ENCODE measurements around the gene RPS6KB2. TPM values are rescaled to one million over a fixed set of nuclear protein-coding genes. Genes with fewer than 3 reads are reported as not detected.

The RPS6KB2 gene
- total and polyA plus RNA-seq, 2 donors (not counting 1 experiment from before 2014, with no cell fraction given): 29.0 to 30.6 TPM

GRCh38 chr11:67451658-67451976, 23.3 kb downstream of the RPS6KB2 start:
- Histone ChIP-seq H3K4me3 (replicated peaks in 1 of 4; ENCODE audit: control extremely low read depth in 1 of 4, insufficient read depth in 1 of 4, low read depth in 3 of 4, low read length in 4 of 4) (no peak overlapping the region), H3K36me3 (ENCODE audit: control insufficient read depth, insufficient read depth, low read length) (no peaks in the 10 kb centered on the region), H3K9me3 (ENCODE audit: control insufficient read depth, insufficient read depth, low read depth, low read length) (no peaks in the 10 kb centered on the region), H3K4me1 (ENCODE audit: control insufficient read depth, extremely low read depth, insufficient read depth, low read length) (no peaks in the 10 kb centered on the region), H3K27ac (ENCODE audit: insufficient read depth, low read length) (no peak overlapping the region), H3K27me3 (ENCODE audit: control insufficient read depth, insufficient read depth, low read length) (peaks cover 3% of the 10 kb centered on the region), H3K79me2 (ENCODE audit: control insufficient read depth, insufficient read depth, low read length) (no peaks in the 10 kb centered on the region), H3K9ac (ENCODE audit: insufficient read depth, low read length) (no peak overlapping the region), H3K4me2 (ENCODE audit: extremely low read depth, insufficient read depth, low read length) (no peak overlapping the region), H4K20me1 (ENCODE audit: control insufficient read depth, extremely low read depth, insufficient read depth, low read length) (no peaks in the 10 kb centered on the region), H2AFZ (ENCODE audit: low read length) (no peak overlapping the region)
- no peak for DNase-seq (ENCODE audit: low read depth in 2 of 2)
- TF ChIP-seq CTCF (conservative IDR thresholded peaks at IDR 0.05 in 1 of 2, IDR thresholded peaks at IDR 0.05 in 1 of 2; ENCODE audit: low read depth in 1 of 2, low read length in 2 of 2) (no peak), EZH2 (IDR thresholded peaks at IDR 0.05; ENCODE audit: low read length, missing control alignments) (no peak)

GRCh38 chr11:67452141-67452952, 24.1 kb downstream of the RPS6KB2 start, which contains the start of gene GPR152:
GPR152 (minus strand) TSS chr11:67452729; CDS start chr11:67452724, 5 bp downstream.
- Histone ChIP-seq H3K27me3 (ENCODE audit: control insufficient read depth, insufficient read depth, low read length) (peaks cover 3% of the 10 kb centered on the region), H3K4me2 (ENCODE audit: extremely low read depth, insufficient read depth, low read length) (no peak within 1 kb of the TSS), H3K4me3 (replicated peaks in 1 of 4; ENCODE audit: control extremely low read depth in 1 of 4, insufficient read depth in 1 of 4, low read depth in 3 of 4, low read length in 4 of 4) (no peak within 1 kb of the TSS), H4K20me1 (ENCODE audit: control insufficient read depth, extremely low read depth, insufficient read depth, low read length) (no peaks in the 10 kb centered on the region), H2AFZ (ENCODE audit: low read length) (no peak within 1 kb of the TSS), H3K27ac (ENCODE audit: insufficient read depth, low read length) (no peak within 1 kb of the TSS), H3K9ac (ENCODE audit: insufficient read depth, low read length) (no peak within 1 kb of the TSS), H3K4me1 (ENCODE audit: control insufficient read depth, extremely low read depth, insufficient read depth, low read length) (no peaks in the 10 kb centered on the region), H3K9me3 (ENCODE audit: control insufficient read depth, insufficient read depth, low read depth, low read length) (no peaks in the 10 kb centered on the region), H3K79me2 (ENCODE audit: control insufficient read depth, insufficient read depth, low read length) (no peaks in the 10 kb centered on the region), H3K36me3 (ENCODE audit: control insufficient read depth, insufficient read depth, low read length) (no peaks in the 10 kb centered on the region)
- DNase-seq (ENCODE audit: low read depth in 2 of 2): no peak
- TF ChIP-seq EZH2 (IDR thresholded peaks at IDR 0.05; ENCODE audit: low read length, missing control alignments) (no peak), CTCF (conservative IDR thresholded peaks at IDR 0.05 in 1 of 2, IDR thresholded peaks at IDR 0.05 in 1 of 2; ENCODE audit: low read depth in 1 of 2, low read length in 2 of 2) (no peak)

GRCh38 chr11:67453816-67454732, 25.8 kb downstream of the RPS6KB2 start:
- H3K9ac ChIP-seq (ENCODE audit: insufficient read depth, low read length): no peak overlapping the region
- H3K4me2 ChIP-seq (ENCODE audit: extremely low read depth, insufficient read depth, low read length): no peak overlapping the region
- TF ChIP-seq EZH2 (IDR thresholded peaks at IDR 0.05; ENCODE audit: low read length, missing control alignments) (no peak), CTCF (conservative IDR thresholded peaks at IDR 0.05 in 1 of 2, IDR thresholded peaks at IDR 0.05 in 1 of 2; ENCODE audit: low read depth in 1 of 2, low read length in 2 of 2) (no peak)
- H3K4me1 ChIP-seq (ENCODE audit: control insufficient read depth, extremely low read depth, insufficient read depth, low read length): no peaks in the 10 kb centered on the region
- no peak overlapping the region for H3K4me3 ChIP-seq (replicated peaks in 1 of 4; ENCODE audit: control extremely low read depth in 1 of 4, insufficient read depth in 1 of 4, low read depth in 3 of 4, low read length in 4 of 4)
- H3K27me3 ChIP-seq (ENCODE audit: control insufficient read depth, insufficient read depth, low read length): peaks cover 3% of the 10 kb centered on the region
- no peaks in the 10 kb centered on the region for H3K9me3 ChIP-seq (ENCODE audit: control insufficient read depth, insufficient read depth, low read depth, low read length)
- no peak for DNase-seq (ENCODE audit: low read depth in 2 of 2)
- H3K27ac ChIP-seq (ENCODE audit: insufficient read depth, low read length): no peak overlapping the region
- H4K20me1 ChIP-seq (ENCODE audit: control insufficient read depth, extremely low read depth, insufficient read depth, low read length): no peaks in the 10 kb centered on the region
- no peaks in the 10 kb centered on the region for H3K79me2 ChIP-seq (ENCODE audit: control insufficient read depth, insufficient read depth, low read length)
- no peak overlapping the region for H2AFZ ChIP-seq (ENCODE audit: low read length)
- H3K36me3 ChIP-seq (ENCODE audit: control insufficient read depth, insufficient read depth, low read length): no peaks in the 10 kb centered on the region

All from fibroblast of lung (primary cell).